Sciatic nerve (tissue), 1 donor: Measurements from ENCODE around the gene OR5B3. TPM values are rescaled to one million over a fixed set of nuclear protein-coding genes. Genes with fewer than 3 reads are reported as not detected.

Source experiments
- total RNA-seq: library from RNA; stranded (reverse); fragmentation: NEBNext Ultra II Directional; extraction: Animal tissue kit (Norgen Biotek cat#: 25700); gene quantifications from one replicate; pipeline ENCODE4 v1.2.1, GENCODE V29; 2021
- donor health status: DM: no; HTN: no; CAD: no.

OR5B3 gene
- total RNA-seq, 1 donor from 2014 or later = not detected

Other genes starting within 250 kb of the OR5B3 start
- not detected for gene OR9Q2, start 217.8 kb downstream of the OR5B3 start, total RNA-seq
- not detected for gene OR1S2, start 202.7 kb downstream of the OR5B3 start, total RNA-seq
- gene OR1S1, start 194.2 kb downstream of the OR5B3 start, total RNA-seq = not detected
- not detected for gene OR10Q1, start 178.0 kb downstream of the OR5B3 start, total RNA-seq
- gene OR10W1, start 138.6 kb downstream of the OR5B3 start, total RNA-seq = not detected
- gene OR5B17, start 47.8 kb downstream of the OR5B3 start, total RNA-seq = not detected
- gene OR5B2, start 21.2 kb upstream of the OR5B3 start, total RNA-seq = not detected
- not detected for gene OR5B12, start 35.4 kb upstream of the OR5B3 start, total RNA-seq
- gene OR5B21, start 101.2 kb upstream of the OR5B3 start, total RNA-seq = not detected
- 17.2 TPM for gene LPXN, start 169.0 kb upstream of the OR5B3 start, total RNA-seq
- 46.5 TPM for gene ZFP91, start 172.2 kb upstream of the OR5B3 start, total RNA-seq
- gene CNTF, start 215.8 kb upstream of the OR5B3 start, total RNA-seq = 426 TPM